Sigmoid colon (tissue), 4 donors: ENCODE data around the gene DEPDC7.

Experiments used
- POLR2AphosphoS5 ChIP-seq, 4 donors: sonication (generic); formaldehyde crosslinking; IDR thresholded peaks; one replicate each; pipeline ENCODE4 v1.6.1; 2017; ENCODE audit warnings: antibody characterized with exemption in 4 of 4
- TF ChIP-seq, protein P1 (sequence below), 4 experiments: fragments of 450-650 bp in 3 of 4; fragments of 200-600 bp in 1 of 4; IDR thresholded peaks; one replicate each; pipeline ENCODE4 v1.5.1; 2016 to 2019; ENCODE audit warnings: antibody characterized with exemption in 4 of 4, mild to moderate bottlenecking in 3 of 4, moderate library complexity in 2 of 4

DNA sequence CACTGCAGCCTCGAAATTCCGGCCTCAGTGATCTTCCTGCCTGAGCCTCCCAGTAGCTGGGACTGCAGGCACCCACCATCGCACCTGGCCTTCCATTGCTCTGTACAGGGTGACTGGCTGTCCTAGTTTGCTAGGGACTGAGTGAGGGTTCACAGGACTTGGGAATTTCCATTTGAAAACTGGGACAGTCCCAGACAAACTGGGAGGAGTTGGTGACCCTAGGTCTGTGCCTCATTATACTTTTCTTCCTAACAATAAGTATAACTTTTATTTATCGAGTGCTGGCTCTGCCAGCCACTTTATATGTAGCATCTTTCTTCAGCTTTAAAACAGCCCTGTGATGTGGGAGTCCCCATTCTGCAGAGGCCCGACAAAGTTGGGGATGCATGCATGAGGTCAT is 49.2 kb downstream of the DEPDC7 start:
- TF ChIP-seq, protein P1, sequence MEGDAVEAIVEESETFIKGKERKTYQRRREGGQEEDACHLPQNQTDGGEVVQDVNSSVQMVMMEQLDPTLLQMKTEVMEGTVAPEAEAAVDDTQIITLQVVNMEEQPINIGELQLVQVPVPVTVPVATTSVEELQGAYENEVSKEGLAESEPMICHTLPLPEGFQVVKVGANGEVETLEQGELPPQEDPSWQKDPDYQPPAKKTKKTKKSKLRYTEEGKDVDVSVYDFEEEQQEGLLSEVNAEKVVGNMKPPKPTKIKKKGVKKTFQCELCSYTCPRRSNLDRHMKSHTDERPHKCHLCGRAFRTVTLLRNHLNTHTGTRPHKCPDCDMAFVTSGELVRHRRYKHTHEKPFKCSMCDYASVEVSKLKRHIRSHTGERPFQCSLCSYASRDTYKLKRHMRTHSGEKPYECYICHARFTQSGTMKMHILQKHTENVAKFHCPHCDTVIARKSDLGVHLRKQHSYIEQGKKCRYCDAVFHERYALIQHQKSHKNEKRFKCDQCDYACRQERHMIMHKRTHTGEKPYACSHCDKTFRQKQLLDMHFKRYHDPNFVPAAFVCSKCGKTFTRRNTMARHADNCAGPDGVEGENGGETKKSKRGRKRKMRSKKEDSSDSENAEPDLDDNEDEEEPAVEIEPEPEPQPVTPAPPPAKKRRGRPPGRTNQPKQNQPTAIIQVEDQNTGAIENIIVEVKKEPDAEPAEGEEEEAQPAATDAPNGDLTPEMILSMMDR (IDR thresholded peaks at IDR 0.05), result no peak
- TF ChIP-seq POLR2AphosphoS5 (IDR thresholded peaks at IDR 0.05), result no peak
